ENCODE results near the gene ALKBH8.
A peak's percentile ranks its signal among the peaks of the same experiment; 100 is the strongest.

- TF ChIP-seq CTCF (IDR thresholded peaks at IDR 0.05) (peak; percentile 15 to 75 (median 62)), POLR2A (IDR thresholded peaks at IDR 0.05) (no peak)
These were observed 16.1 kb downstream of the ALKBH8 start for GRCh38 chr11:107549253-107549953.
